ENCODE results near the gene BORCS6.

The BORCS6 gene

DNA sequence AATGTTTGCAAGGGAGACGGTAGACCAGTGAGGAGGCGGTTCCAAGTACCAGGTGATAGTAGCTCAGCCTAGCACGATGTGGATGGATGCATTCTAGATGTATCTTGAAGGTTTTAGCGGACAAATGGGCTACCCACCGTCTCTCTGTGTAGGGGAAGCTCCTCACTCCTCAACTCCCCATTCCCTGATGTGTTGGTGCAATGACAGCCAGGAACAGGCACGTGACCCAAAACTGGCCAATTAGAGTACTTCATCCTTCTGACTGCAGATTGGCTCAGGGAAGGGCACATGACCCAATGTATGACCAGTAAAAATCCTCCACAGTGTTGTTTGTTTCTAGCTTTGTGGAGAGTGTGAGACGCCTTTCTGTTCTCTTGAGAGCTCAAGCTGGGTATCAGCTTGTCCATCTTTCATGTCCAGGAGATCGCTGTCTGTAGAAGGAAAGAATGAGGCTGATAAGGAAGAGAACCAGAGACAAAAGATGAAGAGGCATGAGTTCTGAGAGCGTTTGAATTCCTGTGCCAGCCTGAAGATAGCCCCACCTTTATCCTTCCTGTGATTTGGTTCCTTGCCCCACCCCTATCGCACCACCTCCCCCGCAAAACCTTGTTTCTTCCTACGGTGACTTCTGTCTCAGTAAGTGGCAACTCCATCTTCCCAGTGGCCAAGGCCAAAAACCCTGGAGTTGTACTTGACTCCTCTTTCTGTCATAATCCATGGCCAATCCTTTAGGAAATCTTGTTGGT is 2.3 kb upstream of the BORCS6 start:
- DNase-seq (ENCODE audit: low spot score in 2 of 2): peak; percentile 82 to 84
- H3K4me3 ChIP-seq: no peak overlapping the region
- in situ Hi-C loops (cut with MboI; ENCODE audit: low sequenced_read_pairs): no loop called here

DNA sequence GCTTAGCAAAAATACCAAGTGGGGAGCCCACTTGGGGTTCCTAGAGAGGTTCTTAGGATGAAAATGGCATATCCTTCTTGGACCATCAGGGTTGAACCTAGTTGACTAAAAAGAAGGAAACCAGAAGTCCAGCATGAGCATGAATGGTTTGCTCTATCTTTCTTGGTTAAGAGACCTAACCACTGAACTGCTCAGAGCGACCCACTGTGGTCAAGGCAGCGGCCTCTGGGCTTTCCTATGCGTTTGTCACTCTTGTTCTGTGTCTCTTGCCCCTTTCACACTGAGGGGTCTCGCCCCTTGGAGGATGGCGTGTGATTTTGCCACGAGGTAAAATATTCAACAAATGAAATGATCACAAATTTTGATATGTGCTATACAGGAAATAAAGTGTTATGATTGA is 526 bp upstream of the BORCS6 start:
- Histone ChIP-seq H3K27me3 (ENCODE audit: low read depth) (no peaks in the 10 kb centered on the region), H3K4me3 (peak overlapping the region; percentile 93), H3K36me3 (replicated peaks) (no peaks in the 10 kb centered on the region), H3K4me1 (peaks cover 21% of the 10 kb centered on the region), H3K9me3 (no peaks in the 10 kb centered on the region)
- no peak for DNase-seq (ENCODE audit: low spot score in 2 of 2)
- in situ Hi-C loops (cut with MboI; ENCODE audit: low sequenced_read_pairs): no loop called here

More for the DNA sequence above, 2.3 kb upstream of the BORCS6 start:
- Histone ChIP-seq H3K9me3 (no peaks in the 10 kb centered on the region), H3K4me1 (peaks cover 21% of the 10 kb centered on the region), H3K36me3 (replicated peaks) (no peaks in the 10 kb centered on the region), H3K27me3 (ENCODE audit: low read depth) (no peaks in the 10 kb centered on the region)

DNA sequence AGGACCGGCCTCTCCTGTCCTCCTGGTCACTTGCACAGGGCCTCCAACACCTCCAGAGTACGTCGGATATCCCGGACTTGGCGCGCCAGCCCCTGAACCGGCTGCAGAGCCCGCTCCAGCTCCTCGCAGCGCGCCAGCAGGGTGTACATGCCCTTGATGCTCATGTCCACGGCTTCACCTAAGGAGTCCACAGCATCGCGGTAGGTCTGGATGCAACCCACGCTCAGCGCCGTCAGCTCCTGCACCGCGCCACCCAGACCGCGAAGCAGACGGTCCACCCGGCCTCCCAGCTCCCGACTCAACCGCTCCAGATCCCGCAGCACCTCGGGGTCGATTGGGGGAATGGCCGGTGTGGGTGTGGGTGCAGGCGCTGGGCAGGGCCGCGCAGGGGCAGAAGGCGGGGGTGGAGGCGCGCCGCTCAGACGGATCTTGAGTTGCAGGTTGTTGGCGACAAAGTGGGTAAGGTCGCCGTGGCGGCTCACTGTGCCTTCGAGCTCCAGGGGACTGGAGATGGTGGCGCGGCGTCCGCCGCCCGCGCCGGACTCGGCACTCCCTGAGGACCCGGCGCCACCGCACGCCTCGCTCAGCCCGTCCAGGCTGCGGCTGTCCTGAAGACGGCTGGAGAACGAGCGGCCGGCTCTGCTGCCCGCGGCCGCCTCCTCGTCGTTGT is 804 bp downstream of the BORCS6 start:
- DNase-seq (ENCODE audit: low spot score in 2 of 2): peak in 1 of 2 experiments; percentile 42
- H3K4me1 ChIP-seq: peaks cover 21% of the 10 kb centered on the region
- H3K27me3 ChIP-seq (ENCODE audit: low read depth): no peaks in the 10 kb centered on the region
- H3K36me3 ChIP-seq (replicated peaks): no peaks in the 10 kb centered on the region
- no peaks in the 10 kb centered on the region for H3K9me3 ChIP-seq
- in situ Hi-C loops (cut with MboI; ENCODE audit: low sequenced_read_pairs): loop anchor here (5.0 kb wide), 2 partner anchors 33 to 67 kb away; partner anchors contain the start of gene HES7
- H3K4me3 ChIP-seq: peak overlapping the region; percentile 93

DNA sequence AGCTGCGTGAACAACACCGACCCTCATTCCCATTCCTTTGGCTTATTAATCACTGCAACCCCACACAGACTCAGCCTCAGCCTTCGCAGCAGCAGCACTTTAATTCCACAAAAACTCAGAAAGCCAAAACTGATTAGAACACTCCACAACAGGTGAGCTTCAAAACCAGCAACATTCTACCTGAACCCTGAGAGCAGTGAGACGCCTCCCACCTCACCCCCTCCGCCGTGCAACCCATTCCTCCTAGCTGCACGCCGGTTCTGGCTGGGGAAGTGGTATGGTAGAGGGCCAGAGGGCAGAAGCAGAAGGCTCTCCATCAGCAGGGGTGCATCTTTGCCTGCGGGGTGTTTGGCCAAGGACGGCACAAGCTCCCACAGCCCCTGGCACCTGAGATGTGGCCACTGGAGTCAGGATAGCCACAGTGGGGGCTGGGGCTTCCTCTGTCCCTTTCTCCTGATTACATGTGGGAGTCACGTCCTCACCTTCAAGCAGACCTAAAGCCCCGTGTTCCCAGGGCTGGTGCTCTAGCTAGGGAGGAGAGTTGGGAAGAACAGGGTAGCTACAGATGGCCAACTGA is 1.6 kb downstream of the BORCS6 start:
- no peaks in the 10 kb centered on the region for H3K27me3 ChIP-seq (ENCODE audit: low read depth)
- in situ Hi-C loops (cut with MboI; ENCODE audit: low sequenced_read_pairs): loop anchor here (5.0 kb wide), 2 partner anchors 34 to 66 kb away; partner anchors contain the start of gene HES7
- no peaks in the 10 kb centered on the region for H3K9me3 ChIP-seq
- peak in 1 of 2 experiments; percentile 31 for DNase-seq (ENCODE audit: low spot score in 2 of 2)
- H3K4me3 ChIP-seq: peak overlapping the region; percentile 93
- H3K36me3 ChIP-seq (replicated peaks): no peaks in the 10 kb centered on the region
- peaks cover 21% of the 10 kb centered on the region for H3K4me1 ChIP-seq

DNA sequence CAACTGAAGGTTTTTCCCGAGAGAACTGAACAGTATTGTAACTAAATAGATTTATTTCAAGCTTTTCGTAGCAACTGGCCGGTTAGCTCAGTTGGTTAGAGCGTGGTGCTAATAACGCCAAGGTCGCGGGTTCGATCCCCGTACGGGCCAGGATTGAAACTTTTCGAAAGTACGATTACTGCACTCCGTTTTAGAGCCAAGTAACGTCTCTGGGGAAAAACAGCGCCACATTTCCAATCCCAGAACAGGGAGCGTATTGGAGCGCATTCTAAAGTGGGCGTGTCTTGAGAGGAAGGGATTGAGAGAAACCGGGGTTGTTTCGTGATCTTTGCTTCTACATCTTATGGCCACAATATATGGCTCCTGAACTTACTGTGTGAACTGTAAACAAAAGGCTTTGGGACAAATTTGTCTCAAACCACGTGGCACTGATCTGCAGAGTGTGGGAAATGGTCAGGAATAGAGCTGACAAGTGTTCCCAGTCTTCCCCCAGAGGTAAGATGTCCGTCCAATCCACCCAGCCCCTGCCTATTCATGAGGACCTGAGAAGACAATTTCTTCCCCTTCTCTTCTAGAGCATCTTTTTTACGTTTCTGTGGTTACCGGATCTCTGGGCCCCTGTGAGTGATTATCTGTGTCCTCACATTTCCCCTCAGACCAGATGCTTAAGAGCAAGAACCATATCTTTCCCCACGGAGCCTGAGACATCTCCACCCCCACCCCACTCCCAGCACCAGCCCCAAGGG is 2.3 kb downstream of the BORCS6 start:
- DNase-seq (ENCODE audit: low spot score in 2 of 2): peak; percentile 96 to 99
- Histone ChIP-seq H3K27me3 (ENCODE audit: low read depth) (no peaks in the 10 kb centered on the region), H3K4me3 (peak overlapping the region; percentile 93), H3K4me1 (peaks cover 21% of the 10 kb centered on the region), H3K36me3 (replicated peaks) (no peaks in the 10 kb centered on the region), H3K9me3 (no peaks in the 10 kb centered on the region)
- in situ Hi-C loops (cut with MboI; ENCODE audit: low sequenced_read_pairs): loop anchor here (5.0 kb wide), 2 partner anchors 35 to 65 kb away; partner anchors contain the start of gene HES7

DNA sequence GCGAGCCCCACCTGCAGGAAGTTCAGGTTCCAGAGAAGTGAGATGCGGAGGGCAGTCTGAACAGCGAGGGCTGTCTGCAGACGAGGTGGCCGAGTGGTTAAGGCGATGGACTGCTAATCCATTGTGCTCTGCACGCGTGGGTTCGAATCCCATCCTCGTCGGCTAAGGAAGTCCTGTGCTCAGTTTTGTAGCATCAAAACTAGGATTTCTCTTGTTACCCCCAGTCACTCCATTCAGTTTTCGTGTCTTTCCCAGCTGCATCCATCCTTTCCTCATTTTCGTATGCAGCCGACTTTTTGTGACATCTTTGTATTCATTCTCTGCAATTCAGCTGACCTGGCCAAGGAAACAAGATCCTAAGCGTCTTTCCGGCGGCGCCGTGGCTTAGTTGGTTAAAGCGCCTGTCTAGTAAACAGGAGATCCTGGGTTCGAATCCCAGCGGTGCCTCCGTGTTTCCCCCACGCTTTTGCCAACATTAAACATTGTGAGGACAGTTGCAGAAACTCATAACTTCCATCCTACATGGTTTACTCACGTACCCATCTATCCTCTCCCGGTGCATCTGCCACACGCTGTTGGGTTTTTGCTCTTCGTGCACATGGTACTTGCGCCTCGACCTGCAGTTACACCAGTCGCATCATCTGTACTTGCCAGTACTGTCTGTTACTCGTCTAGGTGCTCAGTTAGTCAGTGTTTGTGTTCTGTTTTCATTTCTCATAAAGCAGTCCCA is 3.0 kb downstream of the BORCS6 start:
- Histone ChIP-seq H3K27me3 (ENCODE audit: low read depth) (no peaks in the 10 kb centered on the region), H3K9me3 (no peaks in the 10 kb centered on the region), H3K36me3 (replicated peaks) (no peaks in the 10 kb centered on the region), H3K4me1 (peaks cover 14% of the 10 kb centered on the region), H3K4me3 (peak overlapping the region; percentile 71)
- in situ Hi-C loops (cut with MboI; ENCODE audit: low sequenced_read_pairs): loop anchor here (5.0 kb wide), 2 partner anchors 35 to 65 kb away; partner anchors contain the start of gene HES7
- DNase-seq (ENCODE audit: low spot score in 2 of 2): peak; percentile 91 to 97

DNA sequence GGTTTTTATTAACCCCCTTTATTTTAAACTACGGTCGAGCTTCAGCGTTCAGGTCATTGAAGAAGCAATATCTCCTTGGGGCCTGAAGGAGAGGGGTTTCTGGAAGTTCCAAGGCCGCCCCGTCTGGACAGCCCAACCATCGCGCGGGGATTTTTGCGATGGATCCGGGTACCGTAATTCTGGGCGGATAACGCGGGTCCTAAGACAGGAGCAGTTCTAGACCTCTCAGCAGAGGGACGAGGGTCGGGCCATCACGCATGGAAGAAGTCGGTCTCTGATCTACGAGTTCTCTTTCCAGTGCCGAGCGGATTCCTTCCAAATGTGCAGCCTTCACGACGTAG is 3.6 kb downstream of the BORCS6 start:
- Histone ChIP-seq H3K27me3 (ENCODE audit: low read depth) (no peaks in the 10 kb centered on the region), H3K36me3 (replicated peaks) (no peaks in the 10 kb centered on the region), H3K9me3 (no peaks in the 10 kb centered on the region), H3K4me1 (peaks cover 12% of the 10 kb centered on the region), H3K4me3 (peak overlapping the region; percentile 71)
- in situ Hi-C loops (cut with MboI; ENCODE audit: low sequenced_read_pairs): loop anchor here (5.0 kb wide), 2 partner anchors 36 to 64 kb away; partner anchors contain the start of gene HES7
- DNase-seq (ENCODE audit: low spot score in 2 of 2): no peak

DNA sequence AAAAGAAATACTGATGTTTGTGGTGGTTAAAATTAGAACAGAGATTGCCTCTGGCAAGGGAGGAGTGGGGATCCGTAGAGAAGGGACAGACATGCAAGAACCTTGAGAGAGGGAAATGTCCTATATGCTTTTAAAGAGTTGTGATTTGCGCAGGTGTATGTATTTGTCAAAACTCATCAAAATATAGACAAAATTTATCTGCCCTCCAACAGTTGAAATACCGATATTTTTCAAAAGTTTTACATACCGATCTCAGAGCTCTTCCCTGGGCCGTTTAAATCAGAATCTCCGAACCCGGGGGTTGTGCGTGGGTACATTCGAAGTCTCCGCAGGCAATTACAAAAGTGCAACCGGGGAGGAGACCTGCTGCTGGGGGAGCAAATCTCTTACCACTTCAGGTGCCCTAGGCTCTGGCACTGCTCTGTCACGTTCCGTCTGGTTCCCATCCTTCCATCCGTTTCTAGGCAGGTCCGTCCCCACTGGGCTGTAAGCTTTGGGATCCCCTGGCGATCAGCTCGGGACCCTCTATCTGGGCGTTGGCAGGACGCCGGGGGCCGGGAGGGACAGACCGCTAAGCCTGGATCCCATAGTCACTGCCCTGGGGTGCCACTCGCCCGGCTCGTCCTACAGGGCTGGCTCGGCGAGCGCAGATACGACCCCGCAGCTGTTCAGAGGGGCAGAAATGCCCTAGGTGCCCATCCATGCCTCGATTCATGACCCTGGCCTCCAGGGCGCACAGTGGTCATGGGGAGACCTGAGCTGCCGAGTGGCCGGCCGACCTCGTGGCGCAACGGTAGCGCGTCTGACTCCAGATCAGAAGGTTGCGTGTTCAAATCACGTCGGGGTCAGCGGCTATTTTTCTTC is 4.2 kb downstream of the BORCS6 start:
- in situ Hi-C loops (cut with MboI; ENCODE audit: low sequenced_read_pairs): loop anchor here (5.0 kb wide), 2 partner anchors 36 to 64 kb away; partner anchors contain the start of gene HES7
- Histone ChIP-seq H3K4me3 (peak overlapping the region; percentile 71), H3K27me3 (ENCODE audit: low read depth) (no peaks in the 10 kb centered on the region), H3K9me3 (no peaks in the 10 kb centered on the region), H3K4me1 (peaks cover 12% of the 10 kb centered on the region), H3K36me3 (replicated peaks) (no peaks in the 10 kb centered on the region)
- DNase-seq (ENCODE audit: low spot score in 2 of 2): peak; percentile 51 to 90

DNA sequence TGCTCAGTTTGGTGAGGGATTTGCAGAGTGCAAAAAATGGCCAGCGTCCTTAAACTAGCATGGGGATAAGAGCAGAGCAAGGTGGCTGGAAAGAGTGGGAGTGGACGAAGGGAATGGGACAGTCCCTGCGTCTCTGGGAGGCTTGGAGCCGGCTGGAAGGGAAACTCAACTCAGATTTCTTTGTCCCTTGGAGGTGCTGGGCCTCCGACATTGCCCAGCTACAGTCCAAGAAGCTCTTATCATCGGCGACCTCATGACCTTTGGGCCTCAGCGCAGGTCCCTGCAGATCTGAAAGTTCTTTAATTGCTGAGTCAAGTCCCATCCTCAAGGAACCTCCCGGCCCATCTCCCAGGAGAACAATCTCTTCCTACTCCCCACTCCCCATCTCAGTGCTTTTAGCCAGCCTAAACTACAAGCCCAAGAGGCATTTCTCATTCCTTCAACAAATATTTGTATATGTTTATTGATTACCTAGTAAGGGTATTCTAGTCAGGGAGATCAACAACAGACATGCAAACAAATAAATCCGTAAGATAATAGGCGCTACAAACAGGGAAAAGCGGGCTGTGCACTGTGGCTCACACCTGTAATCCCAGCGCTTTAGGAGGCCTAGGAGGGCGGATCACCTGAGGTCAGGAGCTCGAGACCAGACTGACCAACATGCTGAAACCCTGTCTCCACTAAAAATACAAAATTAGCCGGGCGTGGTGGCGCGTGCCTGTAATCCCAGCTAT is 12.8 kb downstream of the BORCS6 start:
- H3K27me3 ChIP-seq (ENCODE audit: low read depth): no peaks in the 10 kb centered on the region
- no peaks in the 10 kb centered on the region for H3K36me3 ChIP-seq (replicated peaks)
- peak overlapping the region; percentile 40 for H3K4me3 ChIP-seq
- H3K4me1 ChIP-seq: peaks cover 21% of the 10 kb centered on the region
- DNase-seq (ENCODE audit: low spot score in 2 of 2): no peak
- H3K9me3 ChIP-seq: no peaks in the 10 kb centered on the region
- in situ Hi-C loops (cut with MboI; ENCODE audit: low sequenced_read_pairs): no loop called here

DNA sequence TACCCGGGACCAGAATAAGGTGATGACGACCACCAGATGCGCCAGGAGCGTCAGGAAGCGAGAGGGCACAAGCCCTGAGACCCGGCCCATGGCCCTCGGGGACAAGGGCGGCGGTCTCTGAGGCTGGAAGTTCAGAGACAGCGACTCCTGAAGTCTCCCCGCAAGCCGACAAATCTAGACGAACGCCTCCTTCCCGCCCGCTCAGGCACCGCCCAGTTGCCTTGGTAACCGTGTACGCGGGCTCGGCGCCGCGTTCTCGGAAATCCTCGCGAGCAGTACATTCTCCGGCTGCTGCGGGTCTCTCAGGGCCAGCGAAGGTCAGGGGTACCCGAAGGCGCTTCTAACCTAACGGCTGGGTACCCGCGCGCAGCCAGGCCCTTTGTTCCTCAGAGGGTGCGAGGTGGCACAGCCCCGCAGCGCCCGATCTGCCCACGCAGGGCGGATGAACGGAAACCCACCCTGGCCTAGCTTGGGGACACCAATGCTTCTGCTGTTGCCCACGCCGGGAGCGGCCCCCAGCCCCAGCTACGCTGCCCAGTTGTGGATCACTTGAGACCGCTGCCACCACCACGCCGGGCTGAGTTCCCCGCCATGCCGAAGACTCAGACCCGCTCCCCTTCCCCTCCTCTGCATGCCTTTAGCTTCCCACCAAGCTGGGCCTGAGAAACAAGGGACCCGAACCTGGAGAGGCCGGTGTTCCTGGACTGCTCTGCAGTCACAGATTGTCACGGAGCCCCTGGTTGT is 13.6 kb downstream of the BORCS6 start, which contains the start of gene TMEM107:
TMEM107 (minus strand) TSS at position 184 of the 744 bp plus-strand sequence; CDS start at position 90, 94 bp downstream.
- no peaks in the 10 kb centered on the region for H3K9me3 ChIP-seq
- DNase-seq (ENCODE audit: low spot score in 2 of 2): peak; percentile 85 to 94
- H3K27me3 ChIP-seq (ENCODE audit: low read depth): no peaks in the 10 kb centered on the region
- in situ Hi-C loops (cut with MboI; ENCODE audit: low sequenced_read_pairs): no loop called here
- H3K4me3 ChIP-seq: peak within 1 kb of the TSS; percentile 40
- no peaks in the 10 kb centered on the region for H3K36me3 ChIP-seq (replicated peaks)
- H3K4me1 ChIP-seq: peaks cover 21% of the 10 kb centered on the region

DNA sequence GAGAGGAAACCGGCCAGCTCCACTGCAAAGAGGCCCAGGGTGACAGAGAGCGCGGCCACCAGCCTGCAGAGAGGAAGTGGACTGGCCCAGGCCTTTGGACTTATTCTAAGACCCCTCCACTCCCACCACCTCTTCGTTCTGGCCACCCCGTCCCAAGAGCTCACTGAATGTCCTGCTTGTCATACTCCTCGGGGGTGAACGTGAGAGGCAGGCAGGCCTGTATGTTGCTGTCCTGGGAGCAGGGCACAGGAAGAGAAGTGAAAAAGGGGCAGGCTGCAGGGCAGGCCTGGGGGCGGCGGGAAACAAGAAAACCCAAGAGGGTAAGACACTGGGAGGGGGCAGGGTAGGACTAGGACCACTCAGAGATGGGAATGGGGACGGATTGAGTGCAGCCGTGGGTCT is 14.2 kb downstream of the BORCS6 start:
- peak overlapping the region; percentile 40 for H3K4me3 ChIP-seq
- H3K9me3 ChIP-seq: no peaks in the 10 kb centered on the region
- H3K27me3 ChIP-seq (ENCODE audit: low read depth): no peaks in the 10 kb centered on the region
- no peak for DNase-seq (ENCODE audit: low spot score in 2 of 2)
- H3K36me3 ChIP-seq (replicated peaks): no peaks in the 10 kb centered on the region
- in situ Hi-C loops (cut with MboI; ENCODE audit: low sequenced_read_pairs): no loop called here
- peaks cover 21% of the 10 kb centered on the region for H3K4me1 ChIP-seq
